Stimulated activated CD4-positive, alpha-beta T cell treated with anti-CD3 and anti-CD28 coated beads, Interleukin-4, amount 100 ng/mL, for 24 hours (primary cell): Measurements from ENCODE around the gene CAMTA1.

Experiments used
- DNase-seq: peaks from one replicate; pipeline ENCODE4 v3.0.0-alpha.2; 2020

Gene CAMTA1

DNA sequence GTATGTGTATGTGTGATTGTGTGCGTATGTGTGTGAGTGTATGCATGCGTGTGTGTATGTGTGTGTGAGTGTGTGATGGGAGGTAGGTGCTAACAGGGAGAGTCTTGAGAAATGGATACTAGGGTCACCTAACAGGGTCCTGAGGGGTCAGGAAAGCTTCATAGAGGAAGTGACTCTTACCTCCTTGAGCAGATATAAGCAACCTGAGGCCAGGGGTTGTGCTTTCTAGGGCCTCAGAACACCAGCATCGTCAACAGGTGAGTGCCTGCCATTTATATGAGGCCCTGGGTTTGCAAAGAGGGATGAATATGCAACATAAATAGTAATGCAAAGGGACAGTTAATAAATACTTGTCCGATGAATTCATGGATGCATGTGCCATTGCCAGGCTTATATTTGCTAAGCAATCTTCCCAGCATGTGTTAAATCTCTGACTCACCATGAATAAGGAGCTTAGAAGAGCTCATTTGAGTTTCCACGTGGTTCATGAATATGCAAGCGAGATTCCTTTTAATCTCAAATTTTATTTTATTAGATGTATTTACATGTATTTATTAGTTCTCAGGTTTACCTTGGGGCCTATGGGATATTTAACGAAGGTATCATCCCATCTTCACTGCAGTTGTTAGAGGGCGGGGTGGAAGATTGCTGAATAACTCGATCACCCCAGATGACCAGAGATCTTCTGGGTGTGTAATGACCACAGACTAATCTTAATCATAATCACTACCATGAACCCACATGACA, 438.3 kb downstream of the CAMTA1 start:
- no peak for DNase-seq

DNA sequence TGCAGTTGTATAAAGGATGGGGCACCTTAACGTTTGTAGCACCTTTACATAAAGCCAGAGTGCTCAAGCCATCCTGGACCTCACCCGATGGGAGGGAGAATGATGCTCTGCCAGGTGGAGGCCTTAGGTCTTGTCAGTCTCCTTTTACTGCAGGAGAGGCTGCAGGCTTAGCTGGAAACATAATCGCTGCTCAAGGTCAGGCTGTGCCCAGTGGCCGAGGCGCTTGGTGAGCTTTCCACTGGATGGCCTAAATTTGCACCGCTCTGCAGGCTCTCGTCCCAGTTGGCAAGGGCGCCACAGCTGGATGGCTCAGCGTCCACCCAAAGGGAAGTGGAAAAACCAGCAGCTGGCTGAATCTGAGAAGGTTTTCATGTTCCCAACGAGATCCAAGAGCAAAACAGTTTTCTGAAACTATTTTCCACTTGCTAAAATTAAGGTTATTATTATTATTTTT, 438.9 kb downstream of the CAMTA1 start:
- DNase-seq, result no peak

DNA sequence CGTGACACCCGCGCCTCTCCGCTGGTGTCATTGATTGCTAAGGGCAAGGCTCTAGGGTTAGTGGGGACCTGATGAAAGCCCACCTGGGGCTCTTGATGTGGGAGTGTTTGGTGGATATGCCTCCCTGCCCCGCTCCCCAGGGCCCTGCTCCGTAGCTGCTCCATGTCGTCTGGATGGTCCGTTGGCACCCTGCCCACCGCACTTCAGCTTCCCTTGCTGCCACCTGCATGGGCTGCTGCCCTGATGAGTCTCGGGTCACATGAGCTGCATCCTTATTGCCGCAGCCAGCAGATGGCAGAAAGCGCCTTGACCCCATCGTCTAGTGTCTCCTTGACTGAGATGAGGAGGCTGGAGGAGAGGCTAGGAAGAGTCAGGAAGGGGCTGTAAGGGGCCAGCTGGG, 439.4 kb downstream of the CAMTA1 start:
- DNase-seq, result no peak

DNA sequence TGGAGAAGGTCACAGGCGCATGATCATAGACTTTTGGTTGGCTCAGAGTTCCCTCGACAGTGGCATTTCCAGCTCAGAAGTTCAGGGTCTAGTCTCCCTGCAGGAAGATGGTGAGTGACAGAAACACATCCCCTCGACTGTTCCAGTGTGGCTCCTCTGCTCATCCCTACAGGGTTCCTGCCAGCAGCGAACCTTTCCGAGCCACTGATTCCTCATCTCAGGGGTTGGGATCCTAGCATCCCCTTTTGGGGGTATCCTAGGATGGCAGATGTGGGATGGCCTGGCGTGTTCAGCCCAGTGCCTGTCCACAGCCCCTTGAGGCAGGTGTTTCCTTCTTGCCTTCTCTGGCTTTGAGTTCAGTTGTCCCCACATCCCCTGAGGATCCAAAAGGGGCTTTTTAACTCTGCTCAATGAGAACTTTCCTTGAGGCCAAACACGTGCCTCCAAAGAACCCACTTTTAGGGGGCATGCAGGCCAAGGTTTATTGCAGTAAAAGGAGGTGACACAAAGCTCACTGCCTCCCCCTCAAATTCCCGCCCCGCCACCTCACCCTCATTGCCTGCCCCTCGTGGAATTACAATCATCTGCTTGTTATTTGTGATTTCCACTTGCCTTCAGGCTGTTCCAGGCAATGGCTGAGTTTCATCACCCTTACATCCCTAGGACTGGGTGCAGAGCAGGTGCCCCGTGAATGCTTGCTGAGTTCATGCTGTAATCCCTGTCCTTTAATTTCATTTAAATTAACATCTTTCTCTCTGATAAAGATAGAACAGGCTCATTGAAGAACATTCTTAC, 440.7 kb downstream of the CAMTA1 start:
- DNase-seq, result no peak

DNA sequence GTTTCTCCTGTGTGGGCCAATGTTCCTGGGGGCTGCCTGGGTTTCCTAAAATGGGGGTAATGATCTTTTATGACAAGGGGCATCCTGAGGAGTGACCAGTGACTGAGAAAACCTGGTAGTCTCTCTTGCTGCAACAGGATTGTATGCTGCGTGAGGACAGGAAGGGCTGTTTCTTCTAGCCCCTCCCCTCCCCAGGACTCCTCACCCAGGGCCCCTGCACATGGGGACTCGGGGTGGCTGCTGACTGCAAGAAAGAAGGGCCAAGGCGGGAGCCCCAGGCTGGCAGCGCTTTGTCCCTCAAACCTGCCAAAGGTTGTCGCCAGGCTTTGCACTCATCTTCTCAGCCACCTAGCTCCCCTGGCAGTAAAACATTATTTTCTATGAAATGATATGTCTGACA, 442.4 kb downstream of the CAMTA1 start:
- no peak for DNase-seq

DNA sequence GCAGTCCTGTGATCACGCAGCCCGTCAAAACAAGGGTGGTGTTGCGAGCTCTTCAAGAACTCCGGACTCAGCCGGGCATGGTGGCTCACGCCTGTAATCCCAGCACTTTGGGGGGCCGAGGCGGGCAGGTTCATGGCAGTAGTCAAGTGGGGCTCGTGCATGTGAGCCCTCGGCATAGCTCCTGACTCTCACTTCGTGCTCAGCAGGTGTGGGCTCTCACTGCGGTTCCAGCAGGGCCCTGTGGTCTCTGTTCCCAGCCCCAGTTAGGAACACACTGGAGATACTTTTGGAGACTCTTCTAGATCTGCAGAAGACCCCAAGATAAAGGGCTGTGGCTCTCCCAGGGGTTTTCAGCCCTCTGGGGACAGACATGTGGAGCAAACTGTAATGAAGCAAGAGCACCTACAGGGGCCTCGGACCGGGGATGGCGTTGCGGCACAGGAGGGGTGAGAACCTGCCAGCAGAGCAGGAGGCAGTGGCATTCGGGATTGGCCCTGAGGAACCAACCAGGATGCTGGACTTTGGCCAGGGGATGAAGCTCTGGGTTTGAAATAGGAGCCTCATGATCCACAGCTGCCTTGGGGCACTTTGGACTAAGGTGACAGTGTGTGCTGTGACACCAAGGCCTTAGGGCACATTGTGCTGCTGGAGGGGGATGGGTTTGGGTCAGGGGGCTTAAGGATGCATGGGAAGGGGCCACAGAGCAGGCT, 443.2 kb downstream of the CAMTA1 start:
- no peak for DNase-seq

DNA sequence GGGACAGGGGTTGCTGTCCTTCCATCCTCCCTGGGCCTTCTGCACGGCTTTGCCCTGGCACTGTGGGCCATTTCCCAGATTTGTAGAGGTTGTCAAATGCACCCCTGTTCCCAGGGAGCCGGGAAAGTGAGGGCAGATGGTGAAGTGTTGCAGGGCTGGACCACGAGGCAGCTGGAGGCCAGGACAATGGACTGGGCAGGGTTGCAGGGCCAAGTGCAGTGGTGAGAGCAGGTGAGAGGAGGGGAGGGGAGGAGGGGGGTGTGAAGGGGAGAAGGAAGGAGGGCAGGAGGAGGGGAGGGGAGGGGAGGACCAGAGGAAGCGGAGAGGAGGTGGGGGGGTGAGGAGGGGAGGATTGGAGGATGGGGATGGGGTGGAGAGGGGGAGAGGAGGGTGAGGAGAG, 443.9 kb downstream of the CAMTA1 start:
- no peak for DNase-seq

DNA sequence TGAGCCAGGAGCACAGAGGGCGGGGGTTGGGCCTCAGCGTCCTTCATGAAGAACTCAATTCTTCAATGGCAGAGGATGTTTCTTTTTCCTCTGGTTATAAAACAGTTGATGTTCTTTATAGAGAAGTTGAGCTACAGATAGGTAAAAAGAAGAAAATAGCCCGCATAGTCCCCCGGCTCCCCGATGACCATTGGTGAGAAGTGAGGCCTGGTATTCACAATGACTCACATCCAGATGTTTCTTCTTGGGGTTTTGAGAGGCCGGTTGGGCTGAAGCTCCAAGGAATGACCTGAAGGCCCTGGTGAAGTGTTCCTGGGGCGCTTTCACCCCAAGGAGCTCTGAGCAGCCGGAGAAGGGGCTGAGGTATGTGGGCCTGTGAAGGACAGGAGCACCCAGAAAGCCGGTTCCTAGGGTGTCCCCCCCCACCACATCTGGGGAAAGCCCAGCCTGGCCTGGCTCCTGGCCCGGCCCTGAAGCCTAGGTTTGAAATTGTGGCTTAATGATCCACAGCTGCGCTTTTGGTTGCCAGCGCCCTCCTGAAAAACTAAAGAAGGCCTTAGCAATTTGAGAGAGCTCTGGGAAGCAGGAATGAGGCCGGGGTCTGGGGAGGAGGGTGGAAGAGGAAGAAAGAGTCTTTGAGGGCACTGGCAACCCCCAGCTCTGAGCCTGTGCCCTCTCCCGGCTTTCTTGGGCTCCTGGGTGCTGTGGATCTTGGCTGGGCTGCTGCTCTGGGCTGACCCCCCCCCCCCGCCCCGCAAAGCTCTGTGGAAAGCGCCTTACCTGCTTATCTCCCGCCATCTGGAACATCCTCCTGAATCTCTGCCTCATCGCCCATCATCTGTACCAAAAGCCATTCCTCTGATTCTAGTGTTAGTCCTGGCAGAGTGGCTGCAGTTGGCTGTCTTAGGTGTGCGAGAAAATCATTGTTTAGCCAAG, 444.7 kb downstream of the CAMTA1 start:
- DNase-seq, result no peak

DNA sequence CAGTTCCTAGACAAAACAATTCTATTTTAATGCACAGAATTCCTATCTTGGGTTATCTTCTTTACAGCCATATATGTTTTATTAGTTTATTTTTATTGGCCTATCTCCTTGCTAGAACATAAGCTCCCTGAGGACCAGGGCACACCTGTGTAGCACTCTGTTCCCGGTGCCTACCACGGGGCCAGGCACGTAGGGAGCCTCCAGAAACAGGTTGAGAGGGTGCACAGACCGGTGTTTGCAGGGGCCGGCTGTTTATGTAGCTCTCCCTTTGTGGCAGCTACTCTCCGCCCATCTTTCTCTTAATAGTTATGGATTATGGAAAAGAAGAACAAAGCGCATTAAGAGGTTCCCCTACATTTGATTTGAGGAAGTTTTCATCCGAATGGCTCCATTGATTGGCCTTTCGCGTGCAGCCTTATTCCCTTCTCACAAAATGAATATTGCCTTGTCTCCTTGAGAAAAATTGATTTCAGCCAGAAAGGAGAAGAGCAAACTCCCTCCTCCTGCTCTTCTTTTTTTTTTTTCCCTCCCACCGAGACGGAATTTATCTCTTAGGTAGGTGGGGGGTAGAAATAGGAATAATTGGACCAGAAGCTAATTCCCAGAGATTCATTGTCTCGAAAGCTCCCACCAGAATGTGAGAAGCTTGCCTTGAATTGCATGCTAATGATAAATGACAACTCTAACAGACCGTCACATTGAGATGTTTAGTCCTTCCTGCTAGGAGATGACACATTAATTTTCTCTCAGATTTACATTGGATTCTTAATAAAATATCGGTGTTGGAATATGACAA, 447.4 kb downstream of the CAMTA1 start:
- DNase-seq, result no peak

DNA sequence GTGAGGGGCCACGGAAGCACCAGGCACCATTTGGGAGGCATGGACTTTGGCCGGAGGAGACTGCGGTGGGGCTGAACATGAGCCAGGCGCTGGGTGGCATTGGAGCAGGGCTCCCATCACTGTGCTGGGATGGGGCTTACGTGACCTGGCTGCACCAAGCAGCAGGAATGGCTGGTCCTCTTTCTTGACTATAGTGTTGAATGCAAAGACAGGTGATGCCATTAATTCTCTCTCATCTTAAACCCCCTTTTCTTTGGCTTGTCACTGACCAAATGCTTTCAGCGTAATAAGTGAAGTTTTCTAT, 447.9 kb downstream of the CAMTA1 start:
- DNase-seq, result no peak

DNA sequence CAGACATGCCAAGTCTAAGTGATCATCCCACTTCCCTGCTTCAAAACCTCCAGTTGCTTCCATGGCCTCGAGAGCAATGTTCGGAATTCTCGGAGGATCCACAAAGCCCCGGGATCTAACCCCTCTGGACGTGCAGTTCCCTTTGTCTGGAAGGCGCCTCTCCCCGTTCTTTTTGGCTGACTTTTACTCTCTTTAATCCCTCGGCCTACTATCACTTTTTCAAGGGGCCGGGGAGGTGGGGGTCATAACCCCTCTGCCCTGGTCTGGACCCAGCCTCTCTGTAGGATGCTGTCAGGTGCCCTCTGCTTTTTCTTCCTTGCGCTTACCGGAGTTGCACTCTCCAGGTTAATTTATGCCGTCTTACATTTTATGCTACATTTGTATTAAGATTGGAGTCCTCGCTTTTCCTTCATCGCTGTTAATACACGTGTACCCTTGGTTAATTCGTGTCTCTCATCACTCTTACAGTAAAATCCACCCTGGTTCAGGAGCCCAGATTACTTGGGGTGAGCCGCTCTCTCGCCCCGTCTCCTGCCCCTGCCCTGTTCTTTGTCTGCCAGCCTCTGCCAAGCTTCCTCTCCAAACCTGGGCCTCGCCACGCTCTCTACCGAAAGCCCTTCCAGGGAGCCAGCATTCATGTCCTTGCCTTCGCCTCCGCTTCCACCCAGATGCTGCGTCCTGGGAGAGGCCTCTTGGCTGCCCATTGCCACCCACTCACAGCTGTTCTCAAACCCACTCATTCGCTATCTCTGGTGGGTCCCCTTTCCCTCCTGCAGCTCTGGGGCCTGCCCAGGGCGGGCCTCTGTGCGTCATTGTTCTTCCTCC, 448.6 kb downstream of the CAMTA1 start:
- DNase-seq, result no peak

DNA sequence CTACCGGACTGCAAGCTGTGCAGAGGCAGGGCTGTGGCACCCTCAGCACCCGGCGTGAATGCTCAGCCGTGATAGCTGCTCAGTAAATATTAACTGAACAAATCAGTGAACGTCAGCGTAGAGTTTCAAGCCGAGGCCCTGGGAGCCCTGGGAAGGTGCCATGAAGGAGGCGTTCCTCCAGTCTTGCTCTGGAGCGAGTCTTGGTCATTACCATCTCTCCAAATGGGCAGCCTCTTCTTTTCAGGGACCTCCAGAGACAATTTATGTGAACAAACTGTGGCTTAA, 449.2 kb downstream of the CAMTA1 start:
- no peak for DNase-seq

DNA sequence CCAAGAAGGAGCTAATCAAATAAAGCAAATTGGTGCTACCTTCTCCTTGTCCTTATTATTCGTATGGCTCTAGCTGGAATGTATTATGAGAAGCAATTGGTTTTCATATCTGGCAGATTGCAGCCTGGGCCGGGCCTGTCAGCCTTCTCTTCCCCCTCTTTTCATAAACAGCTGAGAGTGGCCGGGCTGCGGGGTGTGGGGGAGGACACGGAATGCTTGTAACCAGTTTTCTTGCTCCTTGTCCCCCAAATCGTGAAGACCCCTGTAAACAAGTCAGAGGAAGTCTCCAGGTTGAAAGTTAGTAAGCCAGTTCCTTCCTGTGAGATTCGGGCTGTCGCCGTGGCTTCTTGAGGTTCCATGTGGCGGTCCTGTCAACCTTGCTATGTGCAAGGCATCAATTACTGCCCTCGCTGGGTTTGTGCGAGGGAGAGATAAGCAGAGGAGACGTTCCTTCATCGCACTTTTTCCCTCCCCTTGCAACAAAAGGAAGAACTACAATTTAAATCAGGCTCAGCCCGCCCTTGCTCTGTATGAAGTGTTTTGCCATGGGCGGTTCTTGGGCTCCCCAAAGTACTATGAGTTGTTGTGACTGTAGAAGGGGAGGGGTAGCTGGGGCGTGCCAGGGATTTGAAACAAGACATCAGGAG, 450.7 kb downstream of the CAMTA1 start:
- no peak for DNase-seq

DNA sequence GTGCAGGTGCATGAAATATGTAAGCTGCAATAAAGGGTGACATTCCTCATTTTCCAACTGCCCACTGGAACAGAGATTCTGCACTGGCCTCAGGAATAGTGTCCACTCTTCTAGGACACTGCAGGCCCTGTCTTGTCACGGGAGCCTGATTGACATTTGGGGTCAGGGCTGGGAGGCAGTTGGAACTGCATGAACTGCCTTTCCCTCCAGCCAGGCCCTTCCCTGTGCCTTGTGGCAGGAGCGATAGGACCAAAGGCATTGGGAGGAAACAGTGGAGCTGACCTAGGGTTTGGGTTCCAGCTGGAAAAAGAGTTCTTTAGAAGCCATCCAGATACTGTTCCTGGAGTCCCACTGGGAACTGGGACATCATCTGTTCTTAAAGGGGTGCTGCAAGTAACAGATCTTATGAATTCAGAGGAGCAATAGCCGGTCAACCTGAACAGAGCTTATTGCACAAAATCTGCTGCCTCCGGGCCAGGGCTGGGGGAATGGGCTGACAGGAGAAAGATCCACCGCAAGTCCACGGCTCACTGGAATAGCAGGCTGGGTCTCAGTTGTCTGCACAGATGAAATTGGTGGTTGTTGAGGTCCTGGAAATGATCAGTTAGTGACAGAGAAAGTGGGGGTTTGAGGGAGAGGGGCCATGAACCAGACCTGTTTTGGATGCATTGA, 451.7 kb downstream of the CAMTA1 start:
- DNase-seq, result no peak

DNA sequence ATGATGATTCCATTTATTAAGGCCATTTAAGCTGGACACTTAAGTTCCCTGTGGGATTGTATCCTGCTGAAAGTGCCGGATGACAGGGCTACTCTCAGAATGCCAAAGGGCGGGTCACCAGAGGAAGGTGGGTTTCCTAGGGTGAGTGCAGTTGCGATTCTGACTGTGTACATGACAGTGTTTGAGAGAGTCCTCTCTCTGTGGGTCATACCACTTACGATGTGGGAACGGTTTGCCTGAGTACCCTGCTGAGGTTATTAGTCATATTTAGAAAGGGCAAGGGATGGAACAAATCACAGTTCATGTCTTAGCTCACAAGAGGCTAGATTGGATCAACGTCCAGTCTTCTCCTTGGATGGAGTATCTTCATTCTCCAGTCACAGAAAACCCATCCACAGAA, 461.9 kb downstream of the CAMTA1 start:
- DNase-seq, result no peak

DNA sequence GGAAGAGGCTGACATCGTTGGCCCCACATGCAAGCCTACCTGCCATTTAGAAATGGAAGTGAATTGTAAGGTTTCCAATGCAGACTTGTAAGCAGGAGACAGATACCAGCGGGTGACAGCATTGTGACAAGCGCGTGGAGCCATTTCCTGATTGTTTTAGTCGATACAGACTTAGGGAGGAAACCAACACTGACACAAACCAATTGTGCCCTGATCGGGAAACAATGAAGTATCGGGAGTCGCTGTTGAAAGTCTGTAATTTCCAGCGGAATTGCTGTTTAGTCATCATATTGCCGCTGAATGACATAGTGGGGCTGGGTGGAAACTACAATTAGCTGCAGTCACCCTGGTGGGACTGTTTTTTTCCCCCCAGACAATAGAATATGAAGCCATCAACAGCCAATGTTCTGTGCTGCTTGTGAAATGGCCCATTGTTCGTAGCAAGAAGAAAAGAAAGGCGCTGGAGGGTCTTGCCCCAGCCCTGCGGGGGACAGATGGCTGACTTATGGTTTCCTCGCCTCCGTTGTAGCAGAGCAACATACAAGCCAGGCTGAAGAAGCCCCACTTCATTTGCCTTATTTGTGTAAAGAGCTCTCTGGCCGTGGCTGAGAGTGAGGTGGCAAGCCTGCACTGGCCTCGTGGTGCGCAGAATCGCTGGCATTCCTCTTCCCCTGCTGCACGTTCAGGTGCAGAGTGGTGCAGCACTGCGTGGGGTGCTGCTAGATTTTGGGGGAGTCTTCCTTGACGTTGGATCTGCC, 462.7 kb downstream of the CAMTA1 start:
- no peak for DNase-seq

DNA sequence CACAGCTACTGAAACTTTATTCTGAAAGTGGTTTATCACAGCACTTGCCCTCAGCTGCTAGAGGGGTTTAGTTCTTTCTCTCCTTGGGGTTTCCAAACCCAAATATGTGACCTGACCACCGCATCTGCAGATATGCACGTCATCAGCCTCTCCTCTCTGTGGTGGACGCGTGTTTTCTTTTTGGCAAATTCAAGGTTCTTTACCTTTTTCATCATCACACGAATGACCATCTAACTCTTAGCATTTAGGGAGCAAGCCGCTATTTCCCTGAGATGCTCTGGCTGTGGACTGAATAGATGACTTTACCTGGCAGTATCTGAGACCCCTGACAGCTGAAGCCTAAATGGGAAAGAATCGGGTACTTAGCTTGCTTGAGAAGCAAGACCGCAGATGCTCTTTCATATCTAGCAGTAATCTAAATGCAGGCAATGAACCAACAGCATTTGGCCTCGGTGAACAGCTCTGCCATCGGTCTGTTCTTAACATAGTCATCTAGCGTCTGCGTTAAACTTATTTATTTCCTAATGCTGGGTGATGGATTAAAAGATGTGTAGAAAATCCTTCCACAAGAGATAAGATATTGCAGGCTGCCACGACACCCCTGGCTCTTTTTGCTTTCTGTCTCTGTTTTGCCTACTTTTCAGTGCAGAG, 463.4 kb downstream of the CAMTA1 start:
- no peak for DNase-seq

DNA sequence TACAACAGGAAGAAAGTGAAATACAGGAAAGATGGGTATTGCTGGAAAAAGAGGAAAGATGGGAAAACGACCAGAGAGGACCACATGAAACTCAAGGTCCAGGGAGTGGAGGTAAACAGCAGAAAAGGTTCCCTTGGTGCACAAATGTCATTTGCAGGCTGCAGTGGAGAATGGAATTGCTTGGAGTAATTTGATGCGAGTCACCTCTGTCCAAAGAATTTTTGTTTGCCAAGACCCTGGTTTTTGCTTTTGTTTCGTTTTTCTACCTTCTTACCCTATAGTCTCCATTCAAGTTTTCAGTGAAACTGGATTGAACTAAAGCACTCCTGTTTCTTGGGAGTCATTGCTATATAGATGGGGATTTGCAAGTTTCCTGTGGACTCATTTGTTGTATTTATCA, 464.3 kb downstream of the CAMTA1 start:
- DNase-seq, result no peak

DNA sequence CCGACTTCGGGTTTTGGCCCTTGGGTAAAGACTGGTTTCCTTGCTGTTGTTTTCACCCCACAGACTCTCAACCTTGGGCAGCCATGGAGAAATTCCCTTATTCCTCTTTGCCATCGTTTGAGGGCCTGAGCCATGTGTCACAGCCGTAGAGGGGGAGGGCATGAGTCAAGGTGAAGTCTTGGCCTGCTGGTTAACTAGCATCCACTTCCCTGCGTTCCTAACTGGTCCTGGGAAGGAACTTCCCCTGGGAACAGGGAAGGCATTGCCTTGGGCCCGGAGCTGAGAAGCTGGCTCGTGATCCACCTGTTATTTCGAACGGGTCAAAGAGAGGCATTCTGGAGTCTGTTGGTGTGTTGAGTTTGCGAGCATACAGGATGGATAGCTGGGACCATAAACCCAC, 464.9 kb downstream of the CAMTA1 start:
- no peak for DNase-seq
